NCI-H2227 treated with DMSO at 0.1 percent for 48 hours (cell line): ENCODE measurements around the gene ERN1.

Experiments
- DNase-seq: peaks from one replicate; lab custom pipeline; 2025; lab: John Stamatoyannopoulos, UW

ERN1 gene

DNA sequence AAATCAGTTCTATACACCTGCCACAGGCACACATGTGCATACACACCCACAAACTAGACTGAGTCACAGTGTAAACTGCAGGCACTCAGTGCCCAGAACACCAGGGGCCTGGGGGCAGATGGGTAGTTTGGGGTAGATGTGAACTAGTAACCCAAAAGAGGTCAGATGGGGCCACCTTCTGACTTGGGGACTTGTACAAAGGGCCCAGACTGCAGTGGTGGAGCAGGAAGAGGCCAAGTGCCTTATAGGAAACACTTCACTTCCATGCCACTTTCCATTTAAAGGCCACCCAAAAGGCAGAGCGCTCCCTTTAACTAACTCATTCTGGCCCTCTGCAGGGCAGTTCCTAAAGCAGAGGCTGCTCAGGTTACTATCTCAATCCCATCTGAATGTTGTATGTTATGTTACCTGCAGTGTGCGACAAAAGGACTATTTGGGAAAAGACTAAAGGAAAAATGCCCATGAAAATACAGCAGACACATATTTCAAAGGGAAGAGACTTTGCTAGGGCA, 27.8 kb upstream of the ERN1 start:
- DNase-seq: no peak

DNA sequence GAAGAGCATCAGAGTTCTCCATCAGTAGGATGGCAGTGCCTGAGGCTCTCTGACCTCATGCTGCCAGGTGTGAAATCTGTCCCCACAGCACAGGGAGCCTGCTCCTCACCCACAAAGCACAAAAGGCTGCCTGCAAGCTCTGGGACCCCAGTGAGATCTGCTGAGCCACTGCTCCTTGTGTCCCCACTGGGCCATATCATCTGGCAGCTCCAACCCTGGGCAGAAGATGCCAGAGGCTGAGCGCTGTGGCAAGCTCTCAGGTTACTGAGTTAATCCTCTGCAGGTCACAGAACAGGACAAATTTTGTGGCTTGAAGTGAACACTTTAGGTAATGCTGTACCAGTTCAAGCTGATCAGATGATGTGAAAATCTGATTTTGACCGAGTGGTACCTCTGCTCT, 26.7 kb upstream of the ERN1 start:
- DNase-seq: no peak

- no peak for DNase-seq
Measured at GRCh38 chr17:64155751-64156544, 26.0 kb upstream of the ERN1 start.

- no peak for DNase-seq
Measured at GRCh38 chr17:64155129-64155528, 25.2 kb upstream of the ERN1 start.

GRCh38 chr17:64154717-64155116, 24.8 kb upstream of the ERN1 start:
- no peak for DNase-seq

DNA sequence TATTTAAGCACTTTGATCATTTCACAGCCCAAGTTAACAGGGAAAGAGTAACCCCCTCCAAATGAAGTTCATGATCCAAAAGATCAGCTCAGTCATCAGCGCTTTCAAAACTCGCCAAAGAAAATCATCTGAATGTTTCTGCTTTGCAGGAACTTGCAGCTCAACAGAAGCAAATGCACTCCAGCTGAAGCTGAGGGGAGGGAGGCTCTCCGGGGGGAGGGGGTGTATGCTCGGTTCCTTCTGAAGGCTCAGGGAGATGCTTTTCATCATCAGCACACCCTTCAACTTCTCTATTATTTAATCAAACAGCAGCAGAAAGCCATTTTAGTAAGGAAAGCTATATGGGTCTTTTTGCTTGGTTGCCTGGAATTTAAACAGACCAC, 24.4 kb upstream of the ERN1 start:
- no peak for DNase-seq

DNA sequence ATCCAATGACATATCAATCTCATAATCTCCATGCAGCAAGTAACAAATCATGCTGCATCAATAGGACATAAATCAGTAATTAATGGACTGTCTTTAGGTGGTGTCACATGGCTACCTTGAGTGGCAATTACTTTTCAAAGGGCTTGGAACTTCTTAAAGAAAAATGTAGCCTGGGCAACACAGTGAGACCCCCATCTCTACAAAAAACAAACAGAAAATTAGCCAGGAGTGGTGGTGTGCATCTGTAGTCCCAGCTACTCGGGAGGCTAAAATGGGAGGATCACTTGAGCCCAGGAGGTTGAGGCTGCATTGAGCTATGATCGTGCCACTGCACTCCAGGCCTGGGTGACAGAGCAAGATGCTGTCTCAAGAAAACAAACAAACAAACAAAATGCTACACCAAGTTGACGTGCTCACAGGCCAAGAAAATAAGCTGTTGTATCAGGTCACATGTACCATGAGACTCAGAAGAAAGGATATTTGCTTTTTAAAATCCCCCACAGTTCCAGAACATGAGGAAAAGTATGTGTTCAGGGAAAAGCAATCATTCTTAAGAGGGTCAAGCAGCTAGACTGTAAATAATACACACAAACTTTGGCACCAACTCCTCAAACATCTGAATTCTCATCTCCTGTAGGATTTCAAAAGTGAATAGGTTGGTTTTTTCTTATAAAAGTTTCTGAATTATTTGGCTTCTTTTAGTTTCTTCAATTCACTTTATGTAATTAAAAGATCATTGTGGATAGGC, 23.8 kb upstream of the ERN1 start:
- DNase-seq: no peak

DNA sequence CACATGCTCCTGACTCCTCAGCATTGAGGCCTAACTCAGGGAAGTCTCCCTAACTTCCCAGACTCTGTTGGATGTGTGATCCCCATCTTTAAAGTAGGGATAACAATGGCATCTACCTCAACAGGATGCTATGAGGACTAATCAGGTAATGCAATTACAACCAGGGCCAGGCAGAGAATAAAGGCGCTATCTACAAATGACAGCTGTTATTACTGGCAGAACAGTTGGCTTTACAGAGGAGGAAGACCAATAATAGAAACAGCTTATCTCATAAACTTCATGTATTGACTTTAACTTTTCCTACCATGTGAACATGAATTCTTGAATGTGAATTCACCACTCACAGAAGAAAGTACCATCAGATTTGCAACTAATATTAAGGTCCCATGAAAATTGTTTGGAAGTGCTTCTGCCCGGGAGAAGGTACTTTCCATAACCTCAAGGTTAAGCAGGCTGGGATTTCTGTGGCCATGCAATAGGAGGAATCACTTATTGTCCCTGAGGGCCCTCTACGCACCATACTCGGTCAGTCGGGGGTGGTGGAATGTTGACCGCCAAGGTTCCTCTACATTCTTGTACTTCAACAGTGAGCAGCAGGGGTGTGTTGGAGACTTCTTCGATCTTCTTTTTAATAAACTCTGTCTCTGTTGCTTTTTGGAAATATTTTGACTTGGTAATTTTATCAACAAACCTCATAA, 22.6 kb upstream of the ERN1 start:
- DNase-seq: no peak

DNA sequence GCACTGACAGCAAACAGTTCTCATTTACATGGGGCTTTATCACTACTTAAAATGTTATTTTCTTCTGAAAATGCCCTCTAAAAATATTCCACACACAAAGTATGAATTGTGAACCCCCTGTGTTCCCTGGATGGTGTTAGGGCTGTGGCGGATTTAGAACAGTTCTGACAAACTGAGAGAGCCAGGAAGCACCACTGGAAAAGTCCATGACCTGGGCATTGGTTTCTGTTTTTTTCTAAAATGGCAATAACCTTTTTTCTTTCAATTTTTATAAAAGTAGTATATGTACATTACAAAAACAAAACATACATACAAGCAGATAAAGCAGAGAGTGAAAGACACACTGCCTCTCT, 21.0 kb upstream of the ERN1 start:
- no peak for DNase-seq

DNA sequence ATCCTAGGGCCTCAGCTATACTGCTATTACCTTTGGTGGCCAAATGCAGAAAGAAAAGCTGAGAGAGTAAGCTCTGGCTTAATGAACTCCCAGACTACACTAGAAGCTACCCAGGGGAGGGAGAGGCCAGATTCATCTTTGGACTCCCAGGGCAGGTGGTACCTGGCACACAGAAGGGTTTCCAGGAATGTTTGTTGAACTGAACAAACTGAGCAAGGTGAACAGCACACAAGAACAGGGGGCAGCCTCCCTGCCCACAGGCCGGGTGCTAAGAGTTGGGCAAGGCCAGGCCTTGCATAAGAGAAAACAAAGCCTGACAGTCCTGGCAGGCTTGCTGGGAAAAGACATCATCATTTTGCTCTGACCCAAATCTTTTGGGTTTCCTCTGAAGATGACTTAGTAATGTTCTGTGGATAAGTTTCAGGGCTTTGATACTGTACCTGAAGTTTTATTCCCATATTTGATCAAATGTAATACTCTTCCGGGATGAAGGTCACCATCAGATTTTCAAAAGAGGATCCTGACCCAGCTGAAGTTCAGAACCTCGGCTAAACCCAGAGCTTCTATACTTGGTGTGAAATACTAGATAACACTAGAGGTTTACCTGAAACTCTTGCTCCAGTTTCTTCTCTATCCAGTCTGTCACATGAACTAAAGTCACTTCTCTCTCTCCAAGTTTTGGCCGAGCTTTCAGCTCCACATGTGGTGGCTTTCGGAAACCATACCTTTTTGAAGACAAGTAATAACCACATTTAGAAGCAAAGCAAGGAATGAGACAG, 20.5 kb upstream of the ERN1 start:
- no peak for DNase-seq

GRCh38 chr17:64149196-64149595, 19.3 kb upstream of the ERN1 start:
- DNase-seq: no peak

GRCh38 chr17:64148699-64149098, 18.8 kb upstream of the ERN1 start:
- DNase-seq: no peak

GRCh38 chr17:64148017-64148631, 18.2 kb upstream of the ERN1 start:
- no peak for DNase-seq

DNA sequence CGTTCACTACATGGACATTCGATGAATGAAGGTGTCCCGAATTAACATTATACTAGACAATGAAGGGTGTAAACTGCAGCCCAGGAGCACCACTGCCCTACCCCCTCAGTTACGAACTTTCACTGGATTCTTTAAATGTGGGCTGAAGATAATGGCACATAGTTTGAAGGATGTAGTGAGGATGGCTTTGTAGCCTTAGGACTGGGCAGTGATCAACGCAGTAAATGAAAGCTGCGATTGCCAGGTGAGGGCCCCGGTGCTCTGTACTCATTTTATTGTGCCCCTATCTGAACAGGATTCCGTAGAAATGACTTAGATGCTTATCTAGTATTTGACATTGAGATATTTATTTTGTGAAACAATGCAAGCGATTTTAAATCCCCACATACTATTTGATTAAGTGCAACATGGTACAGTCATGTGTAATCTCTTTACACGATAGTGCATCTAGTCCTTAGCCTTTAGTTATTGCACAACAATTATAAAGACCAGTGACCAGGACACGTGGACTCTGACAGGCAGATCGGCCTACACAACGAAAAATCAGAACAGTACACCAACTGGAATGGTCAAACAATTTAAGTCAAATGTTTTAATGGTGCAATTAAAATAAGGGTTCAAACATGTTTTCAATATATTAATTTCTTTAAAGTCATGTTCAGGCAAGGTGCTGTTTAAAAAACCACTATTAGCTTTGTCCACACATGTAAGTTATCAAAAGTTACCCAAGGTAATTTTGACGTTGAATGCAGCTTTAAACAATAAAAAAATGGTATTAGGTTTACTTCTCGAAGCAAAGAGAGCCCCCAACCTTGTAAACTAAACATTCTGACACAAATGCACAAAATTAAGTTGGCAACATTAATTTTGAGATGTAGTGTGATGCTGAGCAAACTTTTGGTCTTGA, 17.4 kb upstream of the ERN1 start:
- peak; percentile 37 for DNase-seq

DNA sequence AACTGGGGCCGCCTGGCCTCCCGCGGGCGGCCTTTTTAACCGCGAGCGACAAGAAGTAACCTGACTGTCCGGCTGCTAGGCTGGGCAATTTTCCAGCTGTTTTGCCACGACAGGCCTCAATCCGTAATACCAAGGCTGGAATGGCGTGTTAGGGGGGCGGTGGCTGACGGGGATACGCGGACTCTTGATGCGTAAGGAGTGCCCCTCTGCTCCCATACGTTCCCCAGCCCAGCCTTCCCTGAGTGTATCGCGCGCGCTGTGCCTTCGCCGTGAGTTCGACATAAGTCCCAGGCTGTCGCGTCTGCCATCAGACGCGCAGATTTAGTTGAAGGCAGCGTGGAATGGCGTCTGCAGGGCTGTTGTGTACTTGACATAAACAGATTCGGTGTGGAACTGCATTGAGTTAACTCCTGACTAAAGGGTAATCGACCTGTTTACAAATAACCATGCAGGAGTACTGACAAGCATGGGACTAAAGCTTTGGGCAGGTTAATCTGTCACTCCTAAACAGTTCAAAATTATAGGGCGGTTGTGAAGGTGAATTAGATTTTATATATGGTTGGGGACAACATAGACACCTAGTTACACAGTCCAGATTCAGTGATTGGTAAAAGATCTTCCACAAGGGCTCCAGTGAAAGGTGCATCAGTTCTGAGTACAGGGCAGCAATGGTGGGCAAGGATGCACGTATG, 16.6 kb upstream of the ERN1 start:
- peak; percentile 55 for DNase-seq

GRCh38 chr17:64145751-64146417, 15.9 kb upstream of the ERN1 start:
- peak; percentile 98 for DNase-seq

GRCh38 chr17:64145375-64145750, 15.4 kb upstream of the ERN1 start:
- no peak for DNase-seq

DNA sequence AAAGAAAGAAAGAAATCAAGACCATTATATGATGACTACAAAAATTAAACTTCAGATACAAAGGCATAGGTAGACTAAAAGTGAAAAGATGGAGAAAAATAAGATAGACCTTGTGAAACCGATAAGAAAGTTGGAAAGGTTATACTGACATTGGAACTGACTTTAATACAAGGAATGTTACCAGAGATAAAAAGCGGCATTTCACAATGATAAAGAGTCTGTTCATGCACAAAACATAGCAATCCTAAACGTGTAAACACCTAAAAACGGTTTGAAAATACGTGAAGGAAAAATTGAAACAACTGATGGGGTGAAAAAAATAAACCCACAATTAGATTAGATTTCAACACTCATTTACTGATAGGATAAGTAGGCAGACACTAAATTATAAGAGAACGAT, 9.6 kb upstream of the ERN1 start:
- DNase-seq: no peak

GRCh38 chr17:64138441-64138840, 8.5 kb upstream of the ERN1 start:
- no peak for DNase-seq
